H1 (cell line): ENCODE data around the gene GMFB. TPM values are rescaled to one million over a fixed set of nuclear protein-coding genes. Genes with fewer than 3 reads are reported as not detected.

Experiments
- CTCF ChIA-PET: fragments of 300-600 bp; sonication (Branson Sonifier 250); formaldehyde crosslinking; loops from one replicate; lab custom pipeline; 2021; ENCODE audit not compliant: partially characterized antibody; lab: Charles Lee
- POLR2A ChIA-PET: fragments of 300-600 bp; sonication (Branson Sonifier 250); formaldehyde crosslinking; loops from one replicate; lab custom pipeline; 2021; ENCODE audit warnings: inconsistent platforms; ENCODE audit not compliant: partially characterized antibody; lab: Charles Lee
- DNase-seq, 2 experiments: peaks; one replicate each; pipeline versions ENCODE4 v3.0.0 to v3.0.0-alpha.2; 2010 to 2022; ENCODE audit warnings: low spot score in 2 of 2, low read depth in 1 of 2, mixed read lengths in 1 of 2
- FAIRE-seq: peaks from 2 replicates; lab custom pipeline; 2011; peaks lifted over from hg19 to GRCh38; lab: Jason Lieb, UNC
- H2AFZ ChIP-seq: 2 replicates; pipeline ENCODE4 v1.8.1; 2012; ENCODE audit warnings: low read length, inconsistent platforms
- H2AK5ac ChIP-seq: 2 replicates; pipeline ENCODE4 v1.6.1; 2013; ENCODE audit warnings: low read depth, low read length
- H2BK120ac ChIP-seq: replicated peaks from 2 replicates; pipeline ENCODE3; 2013; ENCODE audit warnings: low read depth, low read length, inconsistent platforms
- H2BK12ac ChIP-seq: 2 replicates; pipeline ENCODE4 v1.6.1; 2013; ENCODE audit warnings: low read depth, low read length
- H2BK15ac ChIP-seq: 2 replicates; pipeline ENCODE4 v1.6.1; 2013; ENCODE audit warnings: low read length
- H2BK20ac ChIP-seq: 2 replicates; pipeline ENCODE4 v1.6.1; 2013; ENCODE audit warnings: low read length
- H2BK5ac ChIP-seq: 2 replicates; pipeline ENCODE4 v1.6.1; 2013; ENCODE audit warnings: low read depth, low read length
- H3K14ac ChIP-seq: 2 replicates; pipeline ENCODE4 v1.6.1; 2013; ENCODE audit warnings: inconsistent platforms; ENCODE audit not compliant: insufficient read length
- H3K18ac ChIP-seq: 2 replicates; pipeline ENCODE4 v1.6.1; 2013; ENCODE audit warnings: low read length; ENCODE audit errors: extremely low read depth
- H3K23ac ChIP-seq: 2 replicates; pipeline ENCODE4 v1.6.1; 2013; ENCODE audit warnings: inconsistent platforms; ENCODE audit not compliant: insufficient read length
- H3K23me2 ChIP-seq: 2 replicates; pipeline ENCODE4 v1.6.1; 2013; ENCODE audit warnings: low read depth, low read length
- H3K27ac ChIP-seq: 2 replicates; pipeline ENCODE4 v1.6.1; 2011; ENCODE audit warnings: low read depth, low read length, inconsistent platforms
- H3K27me3 ChIP-seq, 4 experiments: replicated peaks in 1 of 4; 1 replicate in 1 of 4; 2 replicates in 3 of 4; pipeline versions ENCODE4 v1.6.1 to v1.8.1; 2011 to 2013; ENCODE audit warnings: low read length in 3 of 4, mild to moderate bottlenecking in 3 of 4, inconsistent platforms in 2 of 4, mixed read lengths in 2 of 4, moderate library complexity in 1 of 4; ENCODE audit not compliant: control insufficient read depth in 3 of 4, insufficient read depth in 3 of 4; ENCODE audit errors: extremely low read depth in 1 of 4
- H3K36me3 ChIP-seq, 4 experiments: 2 replicates each; pipeline versions ENCODE4 v1.6.1 to v1.8.1; 2011 to 2013; ENCODE audit warnings: mild to moderate bottlenecking in 4 of 4, low read length in 3 of 4, moderate library complexity in 2 of 4, control low read depth in 1 of 4, inconsistent platforms in 1 of 4; ENCODE audit not compliant: insufficient read depth in 4 of 4, control insufficient read depth in 2 of 4
- H3K4ac ChIP-seq: replicated peaks from 2 replicates; pipeline ENCODE3; 2013; ENCODE audit warnings: low read length, low read depth, mixed read lengths, inconsistent platforms; ENCODE audit not compliant: insufficient read length
- H3K4me1 ChIP-seq, 4 experiments: replicated peaks in 1 of 4; 1 replicate in 1 of 4; 2 replicates in 3 of 4; pipeline versions ENCODE4 v1.6.1 to v1.8.1; 2011 to 2013; ENCODE audit warnings: low read length in 3 of 4, inconsistent platforms in 2 of 4, mixed read lengths in 1 of 4; ENCODE audit not compliant: insufficient read depth in 4 of 4, control insufficient read depth in 3 of 4
- H3K4me2 ChIP-seq, 2 experiments: 2 replicates each; pipeline versions ENCODE4 v1.6.1 to v1.8.1; 2011 to 2013; ENCODE audit warnings: low read depth in 2 of 2, low read length in 2 of 2, control low read depth in 1 of 2, inconsistent platforms in 1 of 2, mild to moderate bottlenecking in 1 of 2; ENCODE audit not compliant: insufficient read depth in 1 of 2
- H3K4me3 ChIP-seq, 4 experiments: fragments of 200-600, 300-600 bp in 1 of 4; sonication (generic), shearing (Covaris generic), sonication (Bioruptor Twin) in 1 of 4; 2 replicates each; pipeline versions ENCODE4 v1.5.1 to v1.8.1; 2011 to 2016; ENCODE audit warnings: low read length in 4 of 4, low read depth in 3 of 4, control low read depth in 2 of 4, inconsistent platforms in 2 of 4, mild to moderate bottlenecking in 2 of 4, mixed read lengths in 1 of 4, moderate library complexity in 1 of 4; ENCODE audit not compliant: insufficient read depth in 2 of 4; ENCODE audit errors: extremely low read depth in 1 of 4
- H3K56ac ChIP-seq: replicated peaks from 2 replicates; pipeline ENCODE3; 2013; ENCODE audit warnings: low read depth, mild to moderate bottlenecking, mixed read lengths, low read length, inconsistent platforms; ENCODE audit not compliant: insufficient read length
- H3K79me1 ChIP-seq: 2 replicates; pipeline ENCODE4 v1.6.1; 2013; ENCODE audit warnings: low read depth, low read length, control low read depth
- H3K79me2 ChIP-seq, 2 experiments: 2 replicates each; pipeline versions ENCODE4 v1.6.1 to v1.8.1; 2012 to 2013; ENCODE audit warnings: low read length in 2 of 2, mild to moderate bottlenecking in 2 of 2, inconsistent platforms in 1 of 2; ENCODE audit not compliant: insufficient read depth in 2 of 2, control insufficient read depth in 1 of 2
- H3K9ac ChIP-seq, 4 experiments: replicated peaks in 1 of 4; 1 replicate in 1 of 4; 2 replicates in 3 of 4; pipeline versions ENCODE4 v1.6.1 to v1.8.1; 2011 to 2013; ENCODE audit warnings: low read depth in 3 of 4, low read length in 3 of 4, control low read depth in 2 of 4, mild to moderate bottlenecking in 2 of 4, moderate library complexity in 2 of 4, inconsistent platforms in 1 of 4; ENCODE audit errors: extremely low read depth in 1 of 4
- H3K9me3 ChIP-seq, 2 experiments: 2 replicates each; pipeline versions ENCODE4 v1.6.1 to v1.8.1; 2012 to 2013; ENCODE audit warnings: mild to moderate bottlenecking in 2 of 2, moderate library complexity in 2 of 2, control low read depth in 1 of 2, inconsistent platforms in 1 of 2, low read depth in 1 of 2, low read length in 1 of 2, mixed read lengths in 1 of 2; ENCODE audit not compliant: insufficient read depth in 2 of 2
- H4K20me1 ChIP-seq, 2 experiments: replicated peaks in 1 of 2; 2 replicates each; pipeline versions ENCODE3 to v1.8.1; 2011 to 2013; ENCODE audit warnings: inconsistent platforms in 2 of 2, low read length in 2 of 2, mild to moderate bottlenecking in 1 of 2; ENCODE audit not compliant: insufficient read depth in 2 of 2, control insufficient read depth in 1 of 2
- H4K5ac ChIP-seq: 2 replicates; pipeline ENCODE4 v1.6.1; 2013; ENCODE audit warnings: low read length, low read depth, mixed read lengths, inconsistent platforms; ENCODE audit not compliant: insufficient read length
- H4K8ac ChIP-seq: 2 replicates; pipeline ENCODE4 v1.8.0; 2013; ENCODE audit warnings: mild to moderate bottlenecking, moderate library complexity, low read length, inconsistent platforms; ENCODE audit not compliant: insufficient read depth; ENCODE audit errors: extremely low read depth
- H4K91ac ChIP-seq: replicated peaks from 2 replicates; pipeline ENCODE3; 2013; ENCODE audit warnings: low read length, mixed read lengths, inconsistent platforms; ENCODE audit not compliant: insufficient read length
- GABPA ChIP-seq: IDR thresholded peaks from 2 replicates; pipeline ENCODE4 v1.6.1; 2011; ENCODE audit warnings: mild to moderate bottlenecking, low read length, moderate library complexity, borderline replicate concordance; ENCODE audit not compliant: insufficient read depth
- JUND ChIP-seq: IDR thresholded peaks from 2 replicates; pipeline ENCODE4 v1.6.1; 2011; ENCODE audit warnings: mild to moderate bottlenecking, improper control_type of control experiment, low read length
- SIRT6 ChIP-seq: IDR thresholded peaks from one replicate; pipeline ENCODE4 v1.7.1; 2012; ENCODE audit warnings: low read length, inconsistent platforms
- WGBS, 2 experiments: shearing (Covaris generic) in 1 of 2; methylation state at CpG; one replicate each; pipeline versions ENCODE4 v1.1.6 to v1.1.7; 2013 to 2015; ENCODE audit warnings: low lambda C conversion rate in 2 of 2, mixed read lengths in 2 of 2, inconsistent platforms in 1 of 2, low coverage in 1 of 2, missing lambda C conversion rate in 1 of 2; ENCODE audit not compliant: insufficient replicate concordance in 2 of 2, insufficient coverage in 1 of 2, insufficient read length in 1 of 2; ENCODE audit errors: extremely low coverage in 1 of 2, missing lambda C conversion rate in 1 of 2; 5-methylcytosine and 5-hydroxymethylcytosine counted together
- polyA plus RNA-seq, 7 experiments: library from polyadenylated mRNA; depleted of rRNA in 3 of 7; stranded (reverse) in 5 of 7; unstranded in 2 of 7; fragments of >200 nt in 5 of 7; fragments of 200-250 nt in 2 of 7; gene quantifications; 1 replicate in 5 of 7; 2 replicates in 1 of 7; 4 replicates in 1 of 7; pipeline versions ENCODE4 v1.2.1 to v1.2.3, GENCODE V29; 2011 to 2013; ENCODE audit warnings: missing spikeins in 2 of 7, mixed read lengths in 2 of 7
- total RNA-seq: library from RNA; stranded (reverse); fragmentation: NEBNext Ultra II Directional; extraction: Animal tissue kit (Norgen Biotek cat#: 25700); gene quantifications from 2 replicates; pipeline ENCODE4 v1.2.1, GENCODE V29; 2021

GMFB gene
- total and polyA plus RNA-seq, 2 of the 8 experiments (the other 6 are each of a cell fraction or from before 2014, with no cell fraction given) = 17.9 to 77.3 TPM

GRCh38 chr14:54440476-54440872 lies 48.3 kb downstream of the GMFB start:
- peaks cover 25 to 52% of the 10 kb centered on the region in 2 experiments for H3K79me2 ChIP-seq
- H2BK20ac ChIP-seq = no peak overlapping the region
- H3K4me3 ChIP-seq = peak overlapping the region; percentile 79 to 92 (median 85)
- H3K36me3 ChIP-seq = no peaks in the 10 kb centered on the region
- H2AK5ac ChIP-seq = no peak overlapping the region
- peak overlapping the region; percentile 62 for H4K5ac ChIP-seq
- H4K91ac ChIP-seq = no peak overlapping the region
- CTCF ChIA-PET = interaction anchor here (1.2 to 2.5 kb wide), 4 partner anchors 16 to 333 kb away, joined by 3 to 7 read pairs (median 4); no protein-coding TSS in a partner anchor
- no peak for FAIRE-seq
- H3K14ac ChIP-seq = no peak overlapping the region
- no peak overlapping the region for H2BK12ac ChIP-seq
- POLR2A ChIA-PET = interaction anchor here (1.0 to 1.7 kb wide), 5 partner anchors 9 to 73 kb away, joined by 3 to 5 read pairs (median 4); no protein-coding TSS in a partner anchor
- TF ChIP-seq SIRT6 = no peak
- no peak for TF ChIP-seq GABPA
- TF ChIP-seq JUND = no peak
- no peaks in the 10 kb centered on the region for H3K27me3 ChIP-seq
- H3K79me1 ChIP-seq = peaks cover 5% of the 10 kb centered on the region
- H3K23me2 ChIP-seq = no peaks in the 10 kb centered on the region; the same call in 1 of the 2 replicates
- no peak overlapping the region for H3K23ac ChIP-seq
- no peak overlapping the region for H3K18ac ChIP-seq
- H3K4me1 ChIP-seq = peaks cover 0 to 9% (median 6%) of the 10 kb centered on the region in 4 experiments; a peak in 5 of 7 replicates
- 6% methylated on average over 5 of the region's 5 CpGs; no CpG with 5 or more reads in 1 of the 2 experiments for WGBS, 2 experiments
- no peak overlapping the region for H4K8ac ChIP-seq
- H3K4ac ChIP-seq = no peak overlapping the region
- no peaks in the 10 kb centered on the region for H3K9me3 ChIP-seq
- peak overlapping the region; percentile 64 to 72 for H3K4me2 ChIP-seq
- no peak overlapping the region for H2AFZ ChIP-seq
- H2BK5ac ChIP-seq = no peak overlapping the region
- peaks cover 2% of the 10 kb centered on the region in 2 experiments for H4K20me1 ChIP-seq
- no peak overlapping the region for H2BK120ac ChIP-seq
- H3K27ac ChIP-seq = peak overlapping the region; percentile 97; the same call in 1 of the 2 replicates
- H3K56ac ChIP-seq = no peak overlapping the region
- H2BK15ac ChIP-seq = no peak overlapping the region
- no peak for DNase-seq
- peak overlapping the region; percentile 85 to 95 (median 94); a peak in 6 of 7 replicates for H3K9ac ChIP-seq
